Measurements from ENCODE around the gene GSTK1.
"Not testable (repeated sequence)": the region's sequence is repeated elsewhere in the genome, so short reads cannot be mapped to it uniquely, and the experiment has no call there.

The GSTK1 gene

DNA sequence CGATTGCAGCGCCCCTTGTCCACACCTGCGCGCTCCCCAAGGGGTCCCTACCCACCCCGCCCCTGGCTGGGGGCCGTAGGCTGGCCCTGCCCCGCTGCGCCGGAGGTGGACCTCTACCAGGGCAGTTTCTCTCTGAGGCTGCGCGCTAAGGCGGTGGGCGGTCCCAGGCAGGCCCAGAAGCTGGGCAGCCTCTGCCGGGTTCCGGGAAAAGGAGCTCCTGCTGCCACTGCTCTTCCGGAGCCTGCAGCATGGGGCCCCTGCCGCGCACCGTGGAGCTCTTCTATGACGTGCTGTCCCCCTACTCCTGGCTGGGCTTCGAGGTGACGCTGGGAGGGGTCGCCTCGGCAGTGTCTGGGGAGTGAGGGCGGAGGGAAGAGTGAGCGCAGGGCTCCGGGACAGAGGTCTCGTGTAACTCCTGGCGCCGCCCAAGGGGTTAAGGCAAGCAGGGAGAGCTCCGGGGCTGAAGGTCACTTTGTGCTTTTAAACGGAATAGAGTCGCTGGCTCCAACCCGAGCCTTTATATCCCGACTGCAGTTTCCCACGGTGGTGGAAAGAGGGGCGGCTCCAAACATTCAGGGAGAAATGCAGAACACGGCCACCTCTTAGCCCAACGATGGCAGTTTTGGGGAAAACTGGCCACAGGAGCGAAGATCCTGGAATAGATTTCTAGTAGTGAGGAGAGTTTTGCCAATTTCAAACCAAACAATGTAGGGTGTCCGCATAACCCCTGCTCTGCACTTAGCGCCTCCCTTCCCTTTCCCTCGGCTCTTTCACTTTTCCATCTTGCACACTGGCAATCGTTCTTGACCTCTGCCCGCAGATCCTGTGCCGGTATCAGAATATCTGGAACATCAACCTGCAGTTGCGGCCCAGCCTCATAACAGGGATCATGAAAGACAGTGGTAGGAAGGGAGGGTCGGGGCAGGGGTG lies at the start of gene GSTK1:
Gene GSTK1, plus strand, starts transcription at position 176 of the 930 bp plus-strand sequence. Its CDS starts 73 bp downstream, at position 249.
- peak; percentile 73 to 81 for DNase-seq

DNA sequence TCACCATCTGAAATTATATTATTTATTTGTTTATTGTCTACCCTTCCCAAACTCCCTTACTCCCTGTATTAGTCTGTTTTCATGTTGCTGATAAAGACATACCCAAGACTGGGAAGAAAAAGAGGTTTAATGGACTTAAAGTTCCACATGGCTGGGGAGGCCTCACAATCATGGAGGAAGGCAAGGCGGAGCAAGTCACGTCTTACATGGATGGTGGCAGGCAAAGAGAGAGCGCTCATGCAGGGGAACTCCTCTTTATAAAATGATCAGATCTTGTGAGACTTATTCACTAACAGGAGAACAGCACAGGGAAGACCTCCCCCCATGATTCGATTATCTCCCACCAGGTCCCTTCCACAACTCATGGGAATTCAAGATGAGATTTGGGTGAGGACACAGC lies 49.8 kb upstream of the GSTK1 start:
- DNase-seq, result not testable (repeated sequence)

DNA sequence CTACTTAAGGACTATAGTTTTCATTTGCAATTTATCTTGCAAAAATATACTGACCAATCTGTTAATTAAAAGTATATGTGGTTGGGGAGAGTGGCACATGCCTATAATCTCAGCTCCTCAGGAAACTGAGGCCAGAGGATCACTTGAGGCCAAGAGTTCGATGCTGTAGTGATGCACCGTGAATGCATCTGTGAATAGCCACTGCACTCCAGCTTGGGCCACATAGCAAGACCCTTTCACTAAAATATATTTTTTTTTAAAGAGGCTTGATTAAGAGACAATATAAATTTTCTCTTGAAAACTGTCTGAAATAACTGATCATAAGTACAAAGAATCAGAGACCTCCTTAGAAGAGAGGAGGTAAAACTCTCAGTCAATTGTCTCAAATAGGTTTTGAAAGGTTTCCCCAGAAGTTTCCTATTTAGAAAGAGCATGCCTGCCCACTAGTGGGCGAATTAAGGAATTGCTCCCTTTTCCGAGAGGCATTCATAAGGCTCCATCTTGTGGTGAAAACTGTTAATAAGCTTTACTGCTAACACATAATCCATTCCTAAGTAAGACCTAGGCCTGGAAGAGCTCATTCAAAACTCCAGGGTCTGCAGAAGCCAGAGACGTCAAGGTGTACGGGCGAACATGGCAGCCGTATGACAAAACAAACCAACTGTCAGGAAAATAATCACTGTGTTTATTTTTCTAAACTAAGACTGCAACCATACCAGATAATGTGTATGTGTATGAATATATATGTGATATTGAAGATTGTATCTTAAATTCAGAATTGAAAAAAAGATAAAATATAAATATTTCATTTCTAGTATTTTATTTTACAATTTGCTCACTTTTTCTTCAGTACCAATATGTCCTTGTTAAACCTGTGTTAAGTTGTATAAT lies 48.2 kb upstream of the GSTK1 start:
- peak; percentile 39 to 61 for DNase-seq

DNA sequence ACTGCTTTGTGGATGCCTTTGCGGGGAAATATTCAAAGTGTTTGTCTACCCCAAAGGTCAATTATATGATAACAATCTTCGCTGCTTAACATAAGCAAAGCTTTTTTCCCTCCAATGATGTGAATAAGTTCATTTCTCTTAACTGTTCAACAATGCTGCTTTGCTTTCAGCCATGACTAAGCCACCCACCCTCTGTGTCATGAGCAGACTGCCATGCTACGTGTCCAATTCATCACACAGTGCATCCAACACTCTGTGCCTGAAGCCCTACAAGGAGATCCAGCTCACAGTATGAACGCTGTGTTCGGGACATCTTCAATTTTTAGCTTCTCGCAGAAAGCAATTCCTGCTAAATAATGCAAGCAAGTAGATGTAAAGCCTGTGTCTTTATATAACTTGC lies 47.1 kb upstream of the GSTK1 start:
- no peak for DNase-seq

DNA sequence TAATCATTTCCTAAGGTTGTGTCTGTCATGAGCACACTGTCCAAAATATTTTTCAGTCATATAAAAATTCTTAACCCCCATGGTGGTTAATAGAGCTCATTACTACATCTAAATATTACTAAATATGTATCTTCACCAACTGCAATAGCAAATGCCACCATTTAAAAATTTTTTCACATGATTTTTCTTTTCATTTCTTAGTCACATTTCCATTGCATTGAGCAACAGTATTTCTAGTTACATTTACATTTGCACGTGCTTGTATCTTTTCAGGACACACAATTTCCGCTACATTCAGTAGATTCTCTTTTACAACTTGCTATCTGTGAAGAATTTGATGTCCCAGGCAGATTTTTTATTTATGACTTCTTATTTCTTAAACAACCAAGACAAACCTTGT lies 46.6 kb upstream of the GSTK1 start:
- DNase-seq, result no peak

DNA sequence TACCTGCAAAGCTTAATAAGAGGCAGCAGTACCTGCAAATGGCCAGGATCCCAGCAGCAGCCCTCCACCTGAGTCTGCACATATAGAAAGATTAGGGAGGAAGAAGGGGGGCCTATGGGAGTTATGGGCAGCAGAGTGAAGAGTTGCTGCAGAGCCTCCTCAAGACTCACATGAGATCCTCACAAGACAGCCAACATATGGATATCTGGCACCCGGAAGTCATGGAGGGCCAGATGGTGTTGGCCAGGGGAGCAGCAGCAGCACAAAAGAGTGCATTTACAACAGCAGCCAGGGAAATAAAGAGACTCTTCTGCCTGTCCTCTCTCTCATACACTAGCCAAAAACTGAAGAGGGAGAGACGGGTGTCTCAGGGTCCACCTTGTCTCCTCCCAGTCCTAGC lies 45.4 kb upstream of the GSTK1 start:
- DNase-seq, result no peak

DNA sequence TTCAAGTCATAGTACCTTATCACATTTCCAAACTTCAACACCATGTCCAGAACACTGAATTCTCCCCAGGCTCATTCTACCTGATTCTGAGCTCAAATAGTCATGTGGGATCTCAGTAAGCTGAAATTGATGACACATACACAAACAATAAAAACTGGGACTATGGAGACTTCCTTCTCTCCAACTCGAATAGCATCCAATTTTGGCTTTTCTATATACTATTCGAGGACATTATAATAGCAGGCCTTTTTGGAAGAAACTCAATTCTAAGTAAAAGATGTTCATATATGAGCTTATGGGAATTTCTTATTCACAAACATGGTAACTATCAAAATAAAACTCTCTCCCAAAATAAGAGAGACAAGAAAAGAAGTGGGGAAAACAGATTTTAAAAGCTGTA lies 42.0 kb upstream of the GSTK1 start:
- DNase-seq, result no peak

DNA sequence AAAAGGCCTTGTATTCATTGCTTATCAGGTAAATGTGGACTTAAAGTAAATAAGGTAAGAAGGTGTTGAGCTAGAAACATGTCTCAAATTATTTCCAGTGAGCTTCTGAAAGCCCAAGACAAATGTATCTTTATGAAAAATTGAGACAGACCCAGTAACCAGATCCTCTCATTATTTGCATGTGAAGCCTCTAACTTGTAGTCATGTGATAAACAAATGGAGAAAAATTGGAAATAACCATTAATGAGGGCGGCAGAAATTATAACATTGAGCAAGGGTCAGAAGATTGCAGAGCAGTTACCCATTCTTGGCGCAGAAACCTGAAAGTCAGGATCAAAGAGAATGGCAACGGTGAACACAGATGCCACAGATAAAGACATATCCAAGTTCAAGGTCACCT lies 41.5 kb upstream of the GSTK1 start, which contains the start of gene TAS2R40:
Gene TAS2R40, plus strand, starts transcription at position 301 of the 400 bp plus-strand sequence. Its CDS starts 42 bp downstream, at position 343.
- DNase-seq, result no peak

DNA sequence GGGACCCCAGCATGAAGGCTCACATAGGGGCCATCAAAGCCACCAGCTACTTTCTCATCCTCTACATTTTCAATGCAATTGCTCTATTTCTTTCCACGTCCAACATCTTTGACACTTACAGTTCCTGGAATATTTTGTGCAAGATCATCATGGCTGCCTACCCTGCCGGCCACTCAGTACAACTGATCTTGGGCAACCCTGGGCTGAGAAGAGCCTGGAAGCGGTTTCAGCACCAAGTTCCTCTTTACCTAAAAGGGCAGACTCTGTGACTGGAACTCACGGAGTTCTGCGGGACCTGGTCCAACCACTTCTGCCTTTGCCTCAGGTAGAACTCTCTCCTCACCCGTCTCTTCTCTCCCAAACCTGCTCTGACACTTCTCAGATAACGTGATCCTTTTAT lies 40.5 kb upstream of the GSTK1 start:
- no peak for DNase-seq

DNA sequence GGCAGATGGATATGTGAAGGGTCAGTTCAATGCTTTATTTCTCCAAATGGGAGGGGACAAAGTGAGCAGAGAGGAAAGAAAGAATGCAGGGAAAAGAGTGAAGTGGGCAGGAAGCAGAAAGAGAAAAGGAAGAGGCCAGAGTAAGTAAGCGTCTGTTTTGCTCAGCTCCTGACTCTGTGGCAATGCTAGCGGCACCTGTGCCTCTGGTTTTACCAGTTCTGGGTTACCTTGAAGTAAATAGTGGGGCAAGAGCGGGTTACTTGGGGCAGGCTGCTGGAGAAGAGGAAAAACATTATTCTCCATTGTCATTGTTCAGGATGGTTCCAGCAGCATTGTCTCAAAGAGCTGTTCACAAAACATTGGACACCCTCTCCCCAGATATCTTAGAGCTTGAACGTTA lies 39.5 kb upstream of the GSTK1 start:
- DNase-seq, result no peak

DNA sequence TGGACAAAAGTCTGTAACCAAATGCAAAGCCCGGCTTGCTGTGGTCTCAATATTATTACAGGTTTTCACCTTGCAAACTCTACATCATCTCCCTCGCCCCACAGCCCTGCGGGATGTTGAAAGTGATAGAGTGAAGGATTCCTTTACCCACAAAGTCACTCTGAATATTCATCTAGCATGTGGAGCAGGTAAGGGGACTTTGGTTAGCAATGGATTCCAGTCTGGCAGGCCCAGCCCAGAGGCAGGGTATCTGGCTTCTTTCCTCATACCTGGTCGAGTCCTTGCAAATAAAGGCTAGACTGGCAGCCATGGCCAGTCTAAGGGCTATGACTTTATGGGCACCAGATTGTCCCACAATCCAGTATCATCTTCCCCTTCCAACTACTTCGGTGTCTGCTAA lies 38.2 kb upstream of the GSTK1 start:
- DNase-seq, result no peak

DNA sequence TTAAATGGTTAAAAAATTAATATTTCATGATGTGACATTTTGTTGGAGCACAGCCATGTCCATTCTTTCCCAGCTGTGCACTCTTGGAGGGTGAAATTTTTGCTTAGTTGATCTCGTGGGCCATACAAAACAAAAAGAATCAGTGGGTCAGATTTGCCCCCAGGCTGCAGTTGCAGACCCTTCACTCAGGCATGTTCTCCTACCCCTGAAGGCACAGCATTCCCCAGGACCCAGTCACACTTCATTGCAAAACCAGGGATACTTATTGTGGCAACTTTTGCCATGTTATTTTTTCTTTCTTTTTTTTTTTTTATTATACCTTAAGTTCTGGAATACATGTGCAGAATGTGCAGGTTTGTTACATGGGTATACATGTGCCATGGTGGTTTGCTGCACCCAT lies 35.4 kb upstream of the GSTK1 start:
- DNase-seq, result no peak

DNA sequence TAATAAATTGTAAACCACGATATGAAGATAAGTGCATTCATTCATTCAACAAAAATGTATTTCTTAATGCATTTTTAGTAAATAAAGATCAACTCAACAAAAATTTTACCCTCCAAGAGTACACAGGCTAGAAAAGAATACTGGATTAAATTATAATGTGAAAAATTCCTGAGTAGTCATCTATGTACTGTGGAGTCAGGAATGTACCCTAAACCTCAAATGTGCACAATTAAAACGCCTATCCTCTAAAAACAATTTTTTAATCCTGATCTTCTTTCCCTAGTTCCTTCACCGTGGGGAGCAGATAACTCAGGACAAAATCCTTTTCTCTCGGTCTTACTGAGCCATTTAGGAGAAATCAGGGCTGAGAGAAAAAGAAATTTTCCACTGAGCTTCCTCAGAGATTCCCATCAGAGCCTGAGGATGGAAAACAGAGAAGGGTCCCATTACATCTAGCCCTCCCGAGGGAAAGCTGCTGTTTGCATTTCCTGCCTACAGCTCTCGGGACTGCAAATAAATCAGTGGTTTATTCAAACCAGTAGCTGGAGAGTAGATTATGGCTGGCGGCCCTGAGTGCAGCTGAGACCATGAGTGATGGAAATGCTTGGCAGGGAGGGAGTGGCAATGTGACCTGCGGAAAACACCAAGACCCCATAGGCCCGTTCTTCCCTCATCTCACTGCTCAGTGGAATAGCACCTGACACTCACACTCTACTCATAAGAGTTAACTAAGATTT lies 34.0 kb upstream of the GSTK1 start:
- no peak for DNase-seq

DNA sequence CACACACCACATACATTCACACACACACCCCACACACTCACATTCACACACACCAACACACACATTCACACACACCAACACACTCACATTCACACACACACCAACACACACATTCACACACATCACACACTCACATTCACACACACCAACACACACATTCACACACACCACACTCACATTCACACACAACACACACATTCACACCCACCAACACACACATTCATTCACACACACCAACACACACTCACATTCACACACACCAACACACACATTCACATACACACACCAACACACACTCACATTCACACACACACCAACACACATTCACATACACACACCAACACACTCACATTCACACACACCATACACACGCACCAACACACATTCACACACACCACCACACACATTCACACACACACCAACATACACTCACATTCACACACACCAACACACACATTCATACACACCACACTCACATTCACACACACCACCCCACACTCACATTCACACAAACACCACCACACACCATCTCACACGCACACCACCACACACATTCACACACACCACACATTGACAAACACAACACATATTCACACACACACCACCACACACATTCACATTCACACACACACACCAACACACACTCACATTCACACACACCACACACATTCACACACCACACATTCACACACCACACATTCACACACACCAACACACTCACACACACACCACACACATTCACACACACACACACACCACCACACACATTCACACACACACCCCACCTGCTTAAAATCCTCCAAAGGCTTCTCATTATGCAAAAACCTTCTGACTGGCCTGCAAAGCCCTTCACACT lies 32.4 kb upstream of the GSTK1 start:
- DNase-seq, result no peak

DNA sequence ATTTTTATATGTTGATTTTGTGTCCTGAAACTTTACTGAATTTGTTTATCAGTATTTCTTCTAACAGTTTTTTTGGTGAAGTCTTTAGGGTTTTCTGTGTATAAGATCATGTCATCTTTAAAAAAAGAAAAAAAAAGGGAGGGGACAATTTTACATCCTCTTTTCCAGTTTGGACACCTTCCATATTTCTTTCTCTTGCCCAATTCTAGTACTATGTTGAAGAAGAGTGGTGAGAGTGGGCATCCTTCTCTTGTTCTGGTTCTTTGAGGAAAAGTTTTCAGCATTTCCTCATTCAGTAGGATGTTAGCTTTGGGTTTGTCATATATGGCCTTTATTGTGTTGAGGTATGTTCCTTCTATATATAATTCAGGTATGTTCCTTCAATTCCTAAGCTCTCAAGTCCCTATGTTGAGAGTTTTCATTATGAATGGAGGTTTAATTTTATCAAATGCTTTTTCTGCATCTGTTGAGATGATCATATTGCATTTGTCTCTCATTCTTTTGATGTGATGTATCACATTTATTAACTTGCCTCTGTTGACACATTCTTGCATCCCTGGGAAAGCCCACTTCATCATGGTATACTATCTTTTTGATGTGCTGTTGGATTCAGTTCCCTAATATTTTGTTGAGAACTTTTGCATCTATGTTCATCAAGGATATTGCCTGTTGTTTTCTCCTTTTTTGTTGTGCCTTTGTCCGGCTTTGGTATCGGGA lies 29.3 kb upstream of the GSTK1 start:
- DNase-seq, result no peak

DNA sequence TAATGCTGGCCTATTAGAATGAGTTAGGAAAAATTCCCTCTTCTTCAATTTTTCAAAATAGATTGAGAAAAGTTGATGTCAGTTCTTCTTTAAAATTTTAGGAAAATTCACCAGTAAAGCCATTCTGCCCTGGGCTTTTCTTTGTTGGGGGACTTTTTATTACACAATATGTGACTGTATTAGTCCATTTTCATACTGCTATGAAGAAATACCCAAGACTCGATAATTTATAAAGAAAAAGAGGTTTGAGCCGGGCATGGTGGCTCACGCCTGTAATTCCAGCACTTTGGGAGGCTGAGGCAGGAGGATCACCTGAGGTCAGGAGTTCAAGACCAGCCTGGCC lies 28.7 kb upstream of the GSTK1 start:
- DNase-seq, result no peak

DNA sequence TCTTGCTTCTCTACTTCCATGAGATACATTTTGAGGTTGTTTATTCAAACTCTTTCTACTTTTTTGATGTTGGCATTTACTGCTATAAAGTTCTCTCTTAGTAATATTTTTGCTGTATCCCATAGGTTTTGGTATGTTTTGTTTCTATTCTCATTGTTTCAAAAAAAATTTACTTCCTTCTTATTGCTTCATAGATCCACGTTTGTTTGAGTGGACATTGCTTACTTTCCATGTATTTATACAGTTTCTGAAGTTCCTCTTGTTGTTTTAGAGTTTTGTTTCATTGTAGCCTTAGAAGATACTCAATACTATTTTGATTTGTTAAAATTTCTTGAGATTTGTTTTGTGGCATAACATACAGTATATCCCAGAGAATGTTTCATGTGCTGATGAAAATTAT lies 27.7 kb upstream of the GSTK1 start:
- no peak for DNase-seq

DNA sequence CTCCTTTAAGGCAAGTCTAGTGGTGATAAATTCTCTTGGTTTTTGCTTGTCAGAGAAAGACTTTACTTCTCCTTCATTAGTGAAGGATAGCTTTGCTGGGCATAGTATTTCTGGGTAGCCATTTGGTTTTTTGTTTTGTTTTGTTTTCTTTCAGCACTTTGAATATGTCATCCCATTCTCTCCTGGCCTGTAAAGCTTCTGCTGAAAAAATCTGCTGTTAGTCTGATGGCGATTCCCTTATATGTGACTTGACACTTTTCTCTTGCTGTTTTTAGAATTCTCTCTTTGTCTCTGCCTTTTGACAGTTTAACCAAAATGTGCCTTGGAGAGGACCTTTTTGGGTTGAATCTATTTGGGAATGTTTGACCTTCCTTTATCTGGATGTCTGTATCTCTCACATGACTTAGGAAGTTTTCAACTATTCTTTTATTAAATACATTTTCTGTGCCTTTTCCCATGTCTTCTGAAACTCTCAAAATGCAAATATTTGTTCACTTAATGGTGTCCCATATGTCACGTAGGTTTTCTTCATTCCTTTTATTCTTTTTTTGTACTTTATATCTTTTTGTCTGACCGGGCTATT lies 26.7 kb upstream of the GSTK1 start:
- DNase-seq, result no peak

DNA sequence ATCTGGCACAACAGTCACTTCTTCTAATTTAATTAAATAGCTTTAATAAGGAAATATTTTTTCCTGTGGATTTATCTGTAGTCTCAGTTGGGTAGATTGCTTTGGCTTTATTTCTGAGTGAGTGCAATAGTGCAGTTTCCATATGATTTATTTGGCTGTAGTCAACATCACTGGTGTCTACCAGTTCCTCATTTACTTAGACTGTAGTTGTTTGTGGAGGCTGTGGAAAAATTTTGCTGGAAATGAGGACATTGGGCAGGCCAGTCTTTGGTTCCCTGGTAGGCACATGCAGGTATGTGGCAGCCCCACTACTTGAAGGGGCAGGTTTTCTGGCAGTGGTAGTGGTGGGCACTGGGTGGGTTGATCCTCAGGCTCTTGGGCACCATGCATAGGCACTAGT lies 25.9 kb upstream of the GSTK1 start:
- no peak for DNase-seq

DNA sequence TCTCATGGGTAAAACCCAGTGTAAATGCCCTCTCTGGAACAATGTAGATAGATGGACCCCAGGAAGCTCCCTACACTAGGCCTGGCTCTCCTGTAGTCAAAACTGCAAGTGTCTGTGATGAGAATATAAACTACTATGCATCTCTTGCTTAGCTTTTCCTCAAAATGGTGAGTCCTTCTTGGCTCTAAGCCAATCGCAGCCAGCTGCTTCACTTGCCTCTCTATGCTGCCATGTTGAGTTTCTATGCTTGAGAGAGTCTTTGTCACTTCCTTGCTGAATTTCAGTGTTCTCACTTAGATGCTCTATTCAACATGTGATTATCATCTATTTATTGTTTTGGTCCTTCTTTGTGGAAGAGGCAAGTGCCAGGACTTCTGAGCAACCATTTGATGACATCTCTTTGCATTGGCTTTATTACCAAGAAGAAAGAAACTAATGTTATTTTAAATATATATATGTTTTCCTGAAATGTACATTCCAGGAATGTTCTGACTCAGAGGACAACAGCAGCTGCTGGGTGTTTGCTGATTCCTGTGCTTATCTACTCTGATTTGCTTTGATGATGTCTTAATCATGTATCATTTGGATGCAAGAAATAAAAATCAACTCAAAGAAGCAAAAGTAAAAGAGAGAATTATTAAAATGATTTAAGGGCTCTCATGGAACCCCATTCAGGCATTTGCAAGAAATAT lies 24.8 kb upstream of the GSTK1 start:
- no peak for DNase-seq
